Measurements from ENCODE around the gene CDYL. TPM values are rescaled to one million over a fixed set of nuclear protein-coding genes. Genes with fewer than 3 reads are reported as not detected.

CDYL gene
- total RNA-seq, 1 donor from 2014 or later = 46.1 TPM

DNA sequence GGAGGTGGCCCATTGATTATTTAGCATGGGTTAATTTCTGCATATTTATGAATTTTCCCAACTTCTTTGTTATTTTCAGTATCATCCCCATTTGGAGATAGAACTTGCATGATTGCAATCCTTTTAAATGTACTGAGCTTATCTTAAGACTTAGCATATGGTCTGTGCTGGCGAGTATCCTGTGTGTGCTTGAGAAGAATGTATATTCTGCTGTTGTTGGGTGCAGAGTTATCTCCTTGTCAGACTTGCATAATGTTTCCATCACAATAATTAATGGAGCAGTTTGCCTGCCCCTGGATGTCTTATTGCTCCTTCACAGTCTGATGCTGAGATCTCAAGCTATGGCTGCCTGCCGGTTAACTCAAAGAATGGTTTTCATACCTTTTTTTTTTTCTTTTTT lies 112.6 kb downstream of the CDYL start:
- no peak overlapping the region for H3K4me3 ChIP-seq (ENCODE audit: low read depth, low read length)

DNA sequence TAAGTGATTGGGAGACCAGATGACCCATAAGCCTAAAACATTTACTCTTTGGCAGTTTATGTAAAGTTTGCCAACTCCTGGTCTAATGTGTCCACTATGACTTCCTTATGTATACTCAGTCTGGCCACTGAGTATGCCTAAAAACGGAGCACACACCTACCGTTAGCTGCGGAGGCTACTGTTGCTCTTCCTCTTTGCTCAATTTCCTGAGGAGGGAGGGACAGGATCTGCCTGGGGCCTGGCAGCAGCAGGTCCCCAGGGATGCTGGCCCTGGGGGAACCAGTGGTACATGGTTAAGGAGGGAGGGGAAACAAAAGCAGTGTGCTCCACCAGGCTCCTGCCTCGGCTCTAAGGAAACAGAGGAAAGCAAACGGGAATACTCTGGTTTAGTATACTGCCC lies 113.5 kb downstream of the CDYL start:
- Histone ChIP-seq H3K36me3 (ENCODE audit: control insufficient read depth, insufficient read depth, low read length) (peaks cover 10% of the 10 kb centered on the region), H3K4me3 (ENCODE audit: low read depth, low read length) (no peak overlapping the region), H3K27me3 (ENCODE audit: control insufficient read depth, insufficient read depth, low read length) (no peaks in the 10 kb centered on the region)
- TF ChIP-seq, protein P1, sequence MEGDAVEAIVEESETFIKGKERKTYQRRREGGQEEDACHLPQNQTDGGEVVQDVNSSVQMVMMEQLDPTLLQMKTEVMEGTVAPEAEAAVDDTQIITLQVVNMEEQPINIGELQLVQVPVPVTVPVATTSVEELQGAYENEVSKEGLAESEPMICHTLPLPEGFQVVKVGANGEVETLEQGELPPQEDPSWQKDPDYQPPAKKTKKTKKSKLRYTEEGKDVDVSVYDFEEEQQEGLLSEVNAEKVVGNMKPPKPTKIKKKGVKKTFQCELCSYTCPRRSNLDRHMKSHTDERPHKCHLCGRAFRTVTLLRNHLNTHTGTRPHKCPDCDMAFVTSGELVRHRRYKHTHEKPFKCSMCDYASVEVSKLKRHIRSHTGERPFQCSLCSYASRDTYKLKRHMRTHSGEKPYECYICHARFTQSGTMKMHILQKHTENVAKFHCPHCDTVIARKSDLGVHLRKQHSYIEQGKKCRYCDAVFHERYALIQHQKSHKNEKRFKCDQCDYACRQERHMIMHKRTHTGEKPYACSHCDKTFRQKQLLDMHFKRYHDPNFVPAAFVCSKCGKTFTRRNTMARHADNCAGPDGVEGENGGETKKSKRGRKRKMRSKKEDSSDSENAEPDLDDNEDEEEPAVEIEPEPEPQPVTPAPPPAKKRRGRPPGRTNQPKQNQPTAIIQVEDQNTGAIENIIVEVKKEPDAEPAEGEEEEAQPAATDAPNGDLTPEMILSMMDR (IDR thresholded peaks at IDR 0.05; ENCODE audit: insufficient read depth, low read length, severe bottlenecking) = no peak
- FAIRE-seq (no peak), DNase-seq (ENCODE audit: low read depth) (no peak)

More for the DNA sequence above, 112.6 kb downstream of the CDYL start:
- TF ChIP-seq, protein P1 (IDR thresholded peaks at IDR 0.05; ENCODE audit: insufficient read depth, low read length, severe bottlenecking) = no peak
- peaks cover 7% of the 10 kb centered on the region for H3K36me3 ChIP-seq (ENCODE audit: control insufficient read depth, insufficient read depth, low read length)
- DNase-seq (ENCODE audit: low read depth) (no peak), FAIRE-seq (no peak)
- H3K27me3 ChIP-seq (ENCODE audit: control insufficient read depth, insufficient read depth, low read length) = no peaks in the 10 kb centered on the region

- TF ChIP-seq, protein P1 (IDR thresholded peaks at IDR 0.05; ENCODE audit: insufficient read depth, low read length, severe bottlenecking) = no peak
- Histone ChIP-seq H3K36me3 (ENCODE audit: control insufficient read depth, insufficient read depth, low read length) (peaks cover 10% of the 10 kb centered on the region), H3K4me3 (ENCODE audit: low read depth, low read length) (no peak overlapping the region), H3K27me3 (ENCODE audit: control insufficient read depth, insufficient read depth, low read length) (no peaks in the 10 kb centered on the region)
- DNase-seq (ENCODE audit: low read depth) (no peak), FAIRE-seq (no peak)
These were observed 114.0 kb downstream of the CDYL start for GRCh38 chr6:4890191-4890590.

DNA sequence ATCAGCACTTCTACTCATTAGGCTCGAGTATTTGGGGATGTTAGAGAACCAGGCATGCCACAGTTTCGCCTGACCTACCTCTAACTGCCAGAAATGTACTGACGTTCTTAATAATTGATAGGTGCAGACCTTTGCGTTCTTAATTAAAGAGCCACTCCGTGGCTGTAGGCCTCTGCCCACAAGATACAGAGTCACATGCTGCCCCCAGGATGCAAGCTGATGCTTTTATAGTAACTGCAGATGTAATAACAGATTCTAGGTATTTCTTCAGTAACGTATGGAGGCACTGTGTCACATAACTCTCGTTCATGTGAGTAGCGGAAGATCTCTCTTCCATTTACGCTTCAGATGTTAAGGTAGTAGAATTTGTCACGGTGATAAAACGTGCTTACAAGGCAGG lies 114.4 kb downstream of the CDYL start:
- TF ChIP-seq, protein P1 (IDR thresholded peaks at IDR 0.05; ENCODE audit: insufficient read depth, low read length, severe bottlenecking) = no peak
- DNase-seq (ENCODE audit: low read depth) (no peak), FAIRE-seq (no peak)
- Histone ChIP-seq H3K4me3 (ENCODE audit: low read depth, low read length) (no peak overlapping the region), H3K36me3 (ENCODE audit: control insufficient read depth, insufficient read depth, low read length) (peaks cover 10% of the 10 kb centered on the region), H3K27me3 (ENCODE audit: control insufficient read depth, insufficient read depth, low read length) (no peaks in the 10 kb centered on the region)

DNA sequence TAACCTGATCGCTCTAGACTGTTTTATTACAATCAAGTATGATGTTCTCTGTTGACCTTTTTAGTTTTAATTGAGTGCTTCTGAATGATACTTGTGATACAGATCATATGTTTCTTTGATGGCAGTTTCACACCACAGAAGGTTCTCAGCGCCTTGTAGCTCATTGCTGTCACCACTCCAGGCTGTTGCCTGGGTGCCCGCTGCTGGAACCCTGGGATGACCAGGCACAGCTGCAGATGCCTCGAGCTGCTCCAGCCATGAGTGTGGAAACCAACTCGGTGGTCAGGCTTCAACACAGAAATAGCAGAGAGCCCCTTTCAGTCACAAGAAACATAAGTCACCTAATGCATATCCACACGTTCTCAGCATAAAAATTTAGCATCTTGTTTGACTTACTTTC lies 114.9 kb downstream of the CDYL start:
- Histone ChIP-seq H3K27me3 (ENCODE audit: control insufficient read depth, insufficient read depth, low read length) (no peaks in the 10 kb centered on the region), H3K36me3 (ENCODE audit: control insufficient read depth, insufficient read depth, low read length) (peaks cover 12% of the 10 kb centered on the region), H3K4me3 (ENCODE audit: low read depth, low read length) (no peak overlapping the region)
- FAIRE-seq (no peak), DNase-seq (ENCODE audit: low read depth) (no peak)
- TF ChIP-seq, protein P1 (IDR thresholded peaks at IDR 0.05; ENCODE audit: insufficient read depth, low read length, severe bottlenecking) = no peak

DNA sequence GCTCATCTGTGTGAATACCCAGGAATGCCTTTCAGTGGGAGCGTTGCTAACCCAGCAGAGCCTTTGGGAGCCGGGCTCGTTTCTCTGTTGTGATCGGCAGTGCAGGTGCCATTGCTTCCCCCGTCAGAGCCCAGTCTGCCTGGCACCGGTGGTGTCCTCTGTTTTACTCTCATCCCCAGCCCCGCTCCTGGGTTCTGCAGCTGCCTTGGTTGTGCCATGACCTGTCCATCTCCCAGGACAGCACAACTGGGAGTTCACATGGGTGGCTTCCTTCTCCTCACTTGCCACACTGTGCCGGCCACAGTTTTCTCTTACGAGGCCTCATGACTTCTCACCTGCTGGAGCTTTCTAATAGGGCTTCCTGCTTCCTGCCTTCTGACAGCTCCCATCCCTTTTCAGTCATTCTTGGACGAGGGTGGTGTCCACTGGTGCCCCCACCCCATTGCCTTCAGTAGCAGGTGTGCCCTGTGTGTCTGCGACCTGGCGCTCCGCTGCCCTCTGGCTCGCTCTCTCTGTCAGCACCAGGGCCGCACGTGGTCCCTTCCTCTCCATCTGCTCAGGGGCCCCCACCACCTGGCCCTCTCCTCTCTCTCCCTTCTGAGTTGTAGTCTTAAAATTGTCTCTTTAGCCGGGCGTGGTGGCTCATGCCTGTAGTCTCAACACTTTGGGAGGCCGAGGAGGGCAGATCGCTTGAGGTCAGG lies 116.7 kb downstream of the CDYL start:
- TF ChIP-seq, protein P1 (IDR thresholded peaks at IDR 0.05; ENCODE audit: insufficient read depth, low read length, severe bottlenecking) = no peak
- Histone ChIP-seq H3K36me3 (ENCODE audit: control insufficient read depth, insufficient read depth, low read length) (peaks cover 13% of the 10 kb centered on the region), H3K27me3 (ENCODE audit: control insufficient read depth, insufficient read depth, low read length) (no peaks in the 10 kb centered on the region), H3K4me3 (ENCODE audit: low read depth, low read length) (no peak overlapping the region)
- FAIRE-seq (no peak), DNase-seq (ENCODE audit: low read depth) (no peak)
